CD4-positive, alpha-beta T cell treated with Interleukin-6 for 4 hours (primary cell): Measurements from ENCODE around the gene SIK2.
"Not testable (repeated sequence)": the region's sequence is repeated elsewhere in the genome, so short reads cannot be mapped to it uniquely, and the experiment has no call there.

ENCODE experiments used
- DNase-seq: peaks from one replicate; pipeline ENCODE4 v3.0.0-alpha.2; 2020; ENCODE audit warnings: mixed read lengths

SIK2 gene

DNA sequence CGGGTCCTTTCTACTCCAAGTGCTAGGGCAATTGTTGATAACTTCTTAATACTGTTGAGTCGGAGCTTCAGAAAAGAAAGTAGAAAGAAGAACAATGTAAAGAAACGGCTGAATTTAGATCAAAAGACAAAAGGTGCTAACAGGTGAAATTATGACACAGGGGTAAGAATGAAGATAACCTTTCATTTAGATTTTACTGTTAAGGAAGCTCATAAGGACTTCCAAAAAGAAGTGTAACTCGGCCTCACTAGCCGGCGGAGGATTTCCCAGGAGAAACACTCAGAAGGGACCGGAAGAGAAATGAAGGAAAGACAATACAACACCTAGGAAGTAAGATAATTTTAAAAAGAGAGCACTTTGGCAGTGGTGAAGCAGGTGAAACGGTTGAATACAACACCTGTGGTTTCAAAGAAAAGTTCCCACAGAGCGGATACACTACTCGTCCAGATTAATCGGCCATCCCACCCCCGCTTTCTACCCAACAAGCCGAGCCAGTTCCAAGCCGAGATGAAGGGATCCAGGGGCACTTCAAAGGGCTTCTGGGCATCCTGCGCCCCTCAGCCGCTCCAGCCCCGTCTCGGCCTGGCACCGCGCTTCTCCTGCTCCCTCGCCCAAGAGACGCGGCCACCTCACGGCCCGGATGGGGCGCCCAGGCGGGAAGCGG is 163.2 kb downstream of the SIK2 start:
- no peak for DNase-seq

- DNase-seq, result peak; percentile 84
These were observed 164.0 kb downstream of the SIK2 start, which contains the start of gene PPP2R1B for GRCh38 chr11:111765984-111766833. PPP2R1B (minus strand) TSS chr11:111766389; CDS start chr11:111766361, 28 bp downstream.

GRCh38 chr11:111766834-111767142 is 164.5 kb downstream of the SIK2 start:
- DNase-seq, result no peak

DNA sequence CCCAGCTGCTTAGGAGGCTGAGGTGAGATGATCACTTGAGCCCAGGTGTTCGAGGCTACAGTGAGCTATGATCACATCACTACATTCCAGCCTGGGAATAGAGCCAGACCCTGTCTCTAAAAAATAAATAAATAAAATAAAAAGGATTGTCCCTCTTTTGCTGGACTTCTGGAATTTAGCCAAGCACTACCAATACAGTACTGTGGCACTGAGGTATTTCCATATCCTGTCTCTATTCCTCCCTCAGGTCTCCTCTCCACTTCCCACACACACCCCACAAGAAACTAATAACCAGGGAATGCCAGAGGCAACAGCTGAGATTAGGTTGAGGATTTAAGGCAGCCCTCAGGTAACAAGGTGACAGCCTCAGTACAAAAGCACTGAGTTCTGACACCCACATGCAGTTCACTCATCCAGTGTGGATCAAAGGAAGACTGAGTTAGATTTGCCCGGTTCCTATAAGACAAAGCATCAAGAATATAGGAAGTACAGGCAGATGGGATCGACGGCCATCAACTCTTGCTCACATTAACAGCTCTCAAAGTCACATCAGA is 168.4 kb downstream of the SIK2 start:
- DNase-seq, result no peak

- DNase-seq, result not testable (repeated sequence)
These were observed 169.0 kb downstream of the SIK2 start for GRCh38 chr11:111771205-111771604.

- no peak for DNase-seq
These were observed 170.3 kb downstream of the SIK2 start for GRCh38 chr11:111772535-111772934.

GRCh38 chr11:111774955-111775710 is 172.9 kb downstream of the SIK2 start:
- DNase-seq, result no peak

- DNase-seq, result no peak
These were observed 174.3 kb downstream of the SIK2 start for GRCh38 chr11:111776398-111777093.

GRCh38 chr11:111777094-111778046 is 175.1 kb downstream of the SIK2 start:
- DNase-seq, result peak; percentile 37

DNA sequence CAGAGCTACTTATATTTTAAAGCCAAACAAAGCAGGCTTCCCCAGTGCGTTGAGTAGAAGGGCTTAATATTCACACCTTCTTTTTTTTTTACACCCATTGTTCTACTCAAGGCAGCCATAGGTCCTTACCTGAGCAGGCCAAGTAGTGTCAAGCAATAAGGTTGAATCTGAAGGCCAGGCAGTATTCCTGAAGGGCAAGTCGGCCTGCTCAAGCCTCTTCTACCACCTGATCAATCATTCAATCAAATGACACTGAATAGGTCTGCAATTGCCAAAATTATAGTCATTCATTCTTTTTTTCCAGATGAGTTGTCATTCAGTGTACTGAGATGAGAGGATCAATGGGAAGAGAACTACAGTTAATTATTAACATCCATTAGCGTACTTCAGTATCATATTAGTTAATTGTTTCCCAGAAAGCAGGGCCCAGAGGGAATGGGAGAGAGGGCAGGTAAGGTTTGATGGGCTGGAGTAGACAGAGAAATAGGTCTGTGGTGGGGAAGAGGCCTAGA is 175.9 kb downstream of the SIK2 start:
- DNase-seq, result no peak

DNA sequence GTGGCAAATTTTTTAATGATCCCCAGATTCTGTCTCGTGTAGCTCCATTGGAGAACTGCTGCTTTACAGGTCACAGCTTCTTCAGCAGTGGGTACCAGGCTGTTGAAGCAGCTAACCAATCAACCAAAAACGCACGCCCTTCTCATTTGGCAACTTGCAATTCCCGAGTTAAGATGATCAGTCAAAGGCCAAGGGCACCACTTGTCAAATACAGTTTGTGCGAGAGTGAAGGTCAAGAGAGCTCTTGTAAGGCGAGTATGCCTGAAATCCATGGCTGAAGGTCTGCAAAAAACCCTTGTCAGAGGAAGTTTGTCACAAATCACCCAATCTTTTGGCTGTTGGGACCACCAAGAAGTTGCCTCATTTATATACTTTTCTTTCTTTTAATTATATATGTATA is 176.9 kb downstream of the SIK2 start:
- no peak for DNase-seq
